CD4-positive, alpha-beta T cell treated with Interleukin-15 for 4 hours (primary cell): Measurements from ENCODE around the gene POU2AF2.
"Not testable (repeated sequence)": the region's sequence is repeated elsewhere in the genome, so short reads cannot be mapped to it uniquely, and the experiment has no call there.

Experiments used
- DNase-seq: peaks from one replicate; pipeline ENCODE4 v3.0.0-alpha.2; 2020; ENCODE audit warnings: low spot score

Gene POU2AF2

GRCh38 chr11:111258046-111258445 lies 12.5 kb downstream of the POU2AF2 start:
- no peak for DNase-seq

GRCh38 chr11:111259896-111260295 lies 14.4 kb downstream of the POU2AF2 start:
- no peak for DNase-seq

GRCh38 chr11:111260811-111261210 lies 15.3 kb downstream of the POU2AF2 start:
- DNase-seq: no peak

- DNase-seq: no peak
These were observed 19.1 kb downstream of the POU2AF2 start for GRCh38 chr11:111264646-111265045.

- DNase-seq: no peak
These were observed 19.9 kb downstream of the POU2AF2 start for GRCh38 chr11:111265421-111265820.

- DNase-seq: not testable (repeated sequence)
These were observed 22.8 kb downstream of the POU2AF2 start for GRCh38 chr11:111268303-111268702.

GRCh38 chr11:111269146-111269868 lies 23.8 kb downstream of the POU2AF2 start:
- DNase-seq: no peak

GRCh38 chr11:111272420-111272819 lies 26.9 kb downstream of the POU2AF2 start:
- DNase-seq: no peak

GRCh38 chr11:111282562-111283075 lies 37.1 kb downstream of the POU2AF2 start:
- DNase-seq: no peak

- DNase-seq: no peak
These were observed 38.5 kb downstream of the POU2AF2 start for GRCh38 chr11:111283945-111284481.

GRCh38 chr11:111285189-111286091 lies 39.9 kb downstream of the POU2AF2 start:
- DNase-seq: no peak

- DNase-seq: no peak
These were observed 46.2 kb downstream of the POU2AF2 start for GRCh38 chr11:111291764-111292163.

GRCh38 chr11:111292408-111292807 lies 46.9 kb downstream of the POU2AF2 start:
- not testable (repeated sequence) for DNase-seq

GRCh38 chr11:111296196-111296595 lies 50.7 kb downstream of the POU2AF2 start:
- DNase-seq: no peak

- DNase-seq: no peak
These were observed 52.2 kb downstream of the POU2AF2 start for GRCh38 chr11:111297696-111298095.

- DNase-seq: no peak
These were observed 53.0 kb downstream of the POU2AF2 start, which contains the start of gene POU2AF3 for GRCh38 chr11:111298413-111299100. Gene POU2AF3 (plus strand): TSS chr11:111298546. CDS start chr11:111298582, 36 bp downstream.

GRCh38 chr11:111299101-111300026 lies 53.8 kb downstream of the POU2AF2 start:
- DNase-seq: no peak

- DNase-seq: no peak
These were observed 55.0 kb downstream of the POU2AF2 start for GRCh38 chr11:111300569-111300968.

GRCh38 chr11:111301004-111301841 lies 55.7 kb downstream of the POU2AF2 start:
- no peak for DNase-seq

GRCh38 chr11:111301842-111302118 lies 56.3 kb downstream of the POU2AF2 start:
- DNase-seq: no peak
